GM12891 (cell line): ENCODE data around the gene LIPI.

ENCODE experiments used
- POLR2A ChIP-seq: IDR thresholded peaks from 2 replicates; pipeline ENCODE4 v1.6.1; 2011; ENCODE audit warnings: low read depth, low read length, control low read depth
- POLR2AphosphoS5 ChIP-seq: IDR thresholded peaks from 2 replicates; pipeline ENCODE4 v1.6.1; 2011; ENCODE audit warnings: low read depth, low read length, control low read depth
- TAF1 ChIP-seq: IDR thresholded peaks from 2 replicates; pipeline ENCODE4 v1.6.1; 2011; ENCODE audit warnings: low read depth, low read length, control low read depth

DNA sequence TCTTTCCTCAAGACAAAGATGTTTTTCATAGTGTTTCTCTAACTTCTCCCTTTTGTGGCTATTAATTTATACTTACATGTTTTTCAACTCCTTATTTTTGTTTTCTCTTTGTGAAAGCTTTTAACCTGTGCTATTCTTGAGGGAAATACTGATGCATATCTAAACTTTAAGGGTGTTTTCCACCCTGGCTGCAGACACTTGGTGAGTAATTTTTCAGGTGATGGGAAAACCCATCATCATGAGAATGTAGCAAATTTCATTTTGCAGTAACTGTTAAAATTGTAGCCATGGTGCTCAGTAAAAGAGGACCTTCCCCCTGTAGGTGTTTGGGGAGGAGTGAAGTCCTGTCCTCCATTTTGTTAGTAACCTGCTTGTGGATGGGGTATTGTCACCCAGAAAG is 124.2 kb downstream of the LIPI start:
- TF ChIP-seq POLR2A: no peak
- no peak for TF ChIP-seq POLR2AphosphoS5
- TF ChIP-seq TAF1: no peak
